ENCODE data around the gene MGAT4C. TPM values are rescaled to one million over a fixed set of nuclear protein-coding genes. Genes with fewer than 3 reads are reported as not detected.

Gene MGAT4C
- total RNA-seq, 2 donors from 2014 or later: not detected

DNA sequence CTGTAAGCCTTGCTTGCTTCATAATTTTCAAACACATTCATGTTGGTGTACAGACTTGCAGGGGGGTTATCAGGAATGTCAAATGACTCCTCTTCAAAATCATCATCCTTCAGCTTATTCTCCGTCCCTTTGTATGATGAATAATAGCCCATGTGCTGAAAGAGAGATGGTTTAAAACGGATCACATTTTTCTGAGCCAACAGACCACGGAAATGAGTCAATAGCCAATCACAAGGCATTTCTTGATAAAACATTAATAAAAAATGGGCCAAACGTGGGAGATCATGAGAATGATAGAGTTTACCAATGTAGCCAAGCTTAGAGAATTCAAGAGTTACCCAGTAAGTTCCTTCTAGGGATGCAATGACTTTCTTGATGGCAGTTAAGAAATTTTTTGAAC is 276.6 kb downstream of the MGAT4C start:
- no peaks in the 10 kb centered on the region for H3K4me1 Mint-ChIP-seq
- H3K27me3 Mint-ChIP-seq: no peaks in the 10 kb centered on the region

DNA sequence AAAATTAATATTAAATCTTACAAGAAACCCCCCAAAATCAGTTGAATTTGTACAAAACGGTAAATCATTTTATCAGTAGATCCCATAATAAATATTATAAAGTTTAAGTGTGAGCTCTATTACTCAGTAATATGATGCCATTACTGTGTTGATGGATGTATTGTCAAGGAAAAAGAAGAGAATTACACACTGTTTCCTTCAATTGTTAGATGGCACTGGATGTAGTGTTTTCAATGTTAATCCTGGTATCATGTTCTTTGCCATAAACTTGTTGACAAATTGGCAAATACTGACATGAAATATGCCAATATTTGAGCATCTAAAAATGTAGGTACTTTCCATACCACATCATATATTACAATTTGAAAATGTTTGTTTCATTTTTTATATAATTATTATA is 280.5 kb downstream of the MGAT4C start:
- Mint-ChIP-seq H3K36me3 (ENCODE audit: low read depth) (no peaks in the 10 kb centered on the region), H3K4me1 (no peaks in the 10 kb centered on the region), H3K4me3 (no peak overlapping the region), H3K27me3 (no peaks in the 10 kb centered on the region), H3K27ac (no peak overlapping the region)
- H3K9me3 ChIP-seq (ENCODE audit: control insufficient read depth, low read length, poor library complexity, severe bottlenecking): no peaks in the 10 kb centered on the region
- ATAC-seq (no peak), DNase-seq (no peak)

More for the DNA sequence above, 276.6 kb downstream of the MGAT4C start:
- ATAC-seq (no peak), DNase-seq (no peak)
- Mint-ChIP-seq H3K27ac (no peak overlapping the region), H3K4me3 (no peak overlapping the region), H3K36me3 (ENCODE audit: low read depth) (no peaks in the 10 kb centered on the region)
- no peaks in the 10 kb centered on the region for H3K9me3 ChIP-seq (ENCODE audit: control insufficient read depth, low read length, poor library complexity, severe bottlenecking)

DNA sequence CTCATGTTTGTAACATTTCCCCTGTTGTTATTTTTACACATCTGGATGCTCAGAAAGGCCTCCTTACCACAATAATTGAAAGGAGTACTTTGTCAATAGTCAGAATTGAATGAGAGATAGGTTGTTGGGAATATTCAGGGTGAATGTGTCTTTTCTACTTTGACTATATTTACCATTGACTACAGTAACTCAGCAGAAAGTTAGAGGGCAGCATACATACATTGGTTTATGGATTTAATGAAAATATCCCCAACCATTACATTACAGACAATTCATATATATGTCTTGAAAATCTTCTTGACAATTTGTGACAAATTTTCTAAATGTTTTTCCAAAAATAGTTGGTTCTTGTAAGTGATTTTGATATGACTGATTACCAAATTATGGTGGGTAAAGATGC is 284.4 kb downstream of the MGAT4C start:
- Mint-ChIP-seq H3K27ac (no peak overlapping the region), H3K4me1 (no peaks in the 10 kb centered on the region), H3K36me3 (ENCODE audit: low read depth) (no peaks in the 10 kb centered on the region), H3K4me3 (no peak overlapping the region), H3K27me3 (no peaks in the 10 kb centered on the region)
- no peak for DNase-seq
- no peaks in the 10 kb centered on the region for H3K9me3 ChIP-seq (ENCODE audit: control insufficient read depth, low read length, poor library complexity, severe bottlenecking)
- ATAC-seq: no peak

DNA sequence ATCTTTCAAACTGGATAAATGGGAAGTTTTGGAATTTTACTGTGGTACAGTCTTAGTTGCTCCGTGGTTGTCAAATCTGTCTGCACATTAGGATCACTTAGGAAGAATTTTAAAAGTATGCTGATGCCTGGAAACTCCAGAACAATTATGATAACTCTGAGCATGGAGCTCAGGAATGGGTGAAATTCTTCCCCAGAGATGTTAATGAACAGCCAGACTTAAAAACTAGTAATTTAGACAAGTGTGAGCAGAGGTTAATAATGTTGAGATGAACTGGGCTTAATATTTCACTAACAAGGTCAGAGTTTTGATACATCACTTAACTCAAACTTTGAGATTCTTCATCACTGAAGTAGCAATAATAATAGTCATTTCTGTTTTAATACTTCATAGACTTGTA is 287.6 kb downstream of the MGAT4C start:
- ATAC-seq (no peak), DNase-seq (no peak)
- H3K27ac Mint-ChIP-seq: no peak overlapping the region
- no peaks in the 10 kb centered on the region for H3K4me1 Mint-ChIP-seq
- no peak overlapping the region for H3K4me3 Mint-ChIP-seq
- no peaks in the 10 kb centered on the region for H3K27me3 Mint-ChIP-seq
- H3K36me3 Mint-ChIP-seq (ENCODE audit: low read depth): no peaks in the 10 kb centered on the region
- no peaks in the 10 kb centered on the region for H3K9me3 ChIP-seq (ENCODE audit: control insufficient read depth, low read length, poor library complexity, severe bottlenecking)

DNA sequence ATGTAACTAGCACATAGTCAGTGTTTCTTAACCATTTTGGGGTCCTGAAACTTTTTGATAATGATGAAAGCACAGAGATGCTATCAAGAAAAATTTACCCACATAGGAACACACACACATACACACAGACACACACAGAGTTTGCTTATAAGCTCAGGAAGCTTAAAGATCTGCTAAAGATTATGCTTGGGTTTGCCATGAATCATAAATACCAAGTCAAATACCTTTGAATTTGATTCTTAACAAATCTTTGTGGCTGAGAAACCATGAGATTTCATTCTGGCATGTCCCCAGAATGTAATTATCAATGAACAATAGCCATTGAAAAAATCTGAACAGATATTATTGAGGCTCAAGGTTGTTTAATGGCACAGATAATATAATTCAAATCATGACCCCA is 292.9 kb downstream of the MGAT4C start:
- H3K4me3 Mint-ChIP-seq: no peak overlapping the region
- no peaks in the 10 kb centered on the region for H3K9me3 ChIP-seq (ENCODE audit: control insufficient read depth, low read length, poor library complexity, severe bottlenecking)
- ATAC-seq: no peak
- H3K27ac Mint-ChIP-seq: no peak overlapping the region
- DNase-seq: no peak
- H3K4me1 Mint-ChIP-seq: no peaks in the 10 kb centered on the region
- no peaks in the 10 kb centered on the region for H3K27me3 Mint-ChIP-seq
- no peaks in the 10 kb centered on the region for H3K36me3 Mint-ChIP-seq (ENCODE audit: low read depth)

DNA sequence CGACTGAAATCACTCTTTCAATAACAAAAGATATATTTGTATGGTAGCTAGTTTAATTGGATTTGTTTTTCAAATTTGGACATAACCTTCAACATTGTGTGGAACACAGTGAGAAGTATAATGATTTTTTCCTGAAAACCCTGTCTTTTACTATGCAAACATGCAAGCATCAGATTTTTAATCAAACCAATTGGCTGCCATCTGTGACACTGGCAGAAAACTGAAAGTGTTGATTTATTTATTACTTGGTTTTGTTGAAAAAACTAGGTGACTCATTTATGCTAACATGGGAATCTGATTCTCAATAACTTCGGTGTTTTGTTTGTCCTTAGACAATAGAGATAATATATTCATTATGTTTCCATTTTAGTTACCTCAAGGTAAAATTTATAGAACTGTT is 300.1 kb downstream of the MGAT4C start:
- H3K4me3 Mint-ChIP-seq: no peak overlapping the region
- no peaks in the 10 kb centered on the region for H3K4me1 Mint-ChIP-seq
- no peak for ATAC-seq
- H3K9me3 ChIP-seq (ENCODE audit: control insufficient read depth, low read length, poor library complexity, severe bottlenecking): no peaks in the 10 kb centered on the region
- no peak for DNase-seq
- H3K27ac Mint-ChIP-seq: no peak overlapping the region
- H3K36me3 Mint-ChIP-seq (ENCODE audit: low read depth): no peaks in the 10 kb centered on the region
- no peaks in the 10 kb centered on the region for H3K27me3 Mint-ChIP-seq

DNA sequence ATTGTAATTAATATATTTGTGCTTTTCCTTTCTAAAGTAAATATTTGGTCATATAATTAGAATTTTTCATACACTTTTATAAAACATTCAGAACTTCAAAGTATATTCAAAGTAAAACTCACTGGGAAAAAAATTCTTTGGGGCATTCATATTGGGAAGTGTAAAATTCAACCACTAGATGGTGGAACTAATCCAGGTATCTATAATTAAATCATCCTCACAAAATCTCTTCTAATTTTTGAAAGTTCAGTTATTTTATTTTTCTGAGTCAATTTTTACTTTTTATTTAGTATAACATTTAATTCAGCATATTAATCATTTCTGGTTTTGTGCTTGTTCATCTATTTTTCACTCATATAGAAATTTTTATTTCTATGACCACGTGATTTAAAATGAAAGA is 301.1 kb downstream of the MGAT4C start:
- ATAC-seq: no peak
- Mint-ChIP-seq H3K4me1 (no peaks in the 10 kb centered on the region), H3K36me3 (ENCODE audit: low read depth) (no peaks in the 10 kb centered on the region), H3K4me3 (no peak overlapping the region), H3K27me3 (no peaks in the 10 kb centered on the region), H3K27ac (no peak overlapping the region)
- no peaks in the 10 kb centered on the region for H3K9me3 ChIP-seq (ENCODE audit: control insufficient read depth, low read length, poor library complexity, severe bottlenecking)
- no peak for DNase-seq

DNA sequence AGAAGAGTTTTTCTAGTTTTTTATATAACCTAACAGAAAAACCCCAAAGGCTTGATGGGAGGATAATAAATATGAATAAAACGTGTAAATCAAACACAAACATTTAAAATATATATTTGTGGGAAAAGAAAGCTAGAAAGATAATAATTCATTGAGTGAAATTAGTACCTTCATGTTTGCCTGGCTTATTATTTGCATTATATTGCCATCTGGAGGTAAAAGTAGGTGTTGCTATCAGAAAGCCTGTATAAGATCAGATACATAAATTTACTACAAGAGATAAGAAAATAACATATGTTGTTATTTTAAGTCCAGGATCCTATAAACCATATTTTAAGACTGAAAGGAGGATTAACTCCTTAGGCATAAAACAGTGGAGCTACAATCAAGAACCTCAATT is 304.4 kb downstream of the MGAT4C start:
- H3K27me3 Mint-ChIP-seq: no peaks in the 10 kb centered on the region
- no peaks in the 10 kb centered on the region for H3K9me3 ChIP-seq (ENCODE audit: control insufficient read depth, low read length, poor library complexity, severe bottlenecking)
- H3K36me3 Mint-ChIP-seq (ENCODE audit: low read depth): no peaks in the 10 kb centered on the region
- ATAC-seq (no peak), DNase-seq (no peak)
- no peaks in the 10 kb centered on the region for H3K4me1 Mint-ChIP-seq
- H3K27ac Mint-ChIP-seq: no peak overlapping the region
- no peak overlapping the region for H3K4me3 Mint-ChIP-seq

DNA sequence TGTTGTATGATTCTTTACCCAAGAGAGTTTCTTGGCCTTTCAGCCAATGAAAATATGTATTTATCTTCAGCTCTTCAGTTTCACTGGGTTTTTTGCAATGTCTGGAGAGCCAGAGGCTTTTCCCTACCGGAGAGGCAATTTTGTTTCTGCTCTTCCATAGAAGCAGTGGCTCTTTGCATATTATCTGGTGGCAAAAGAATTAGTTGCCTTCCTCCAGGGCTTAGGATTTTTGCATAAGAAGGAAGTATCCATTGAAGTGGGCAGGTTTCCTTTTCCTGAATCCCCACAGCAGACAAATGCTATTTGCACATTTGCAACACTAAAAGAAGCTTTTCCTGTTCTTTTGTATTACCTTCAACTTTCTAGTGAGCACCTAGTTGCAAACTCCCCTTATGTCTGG is 306.9 kb downstream of the MGAT4C start:
- H3K4me3 Mint-ChIP-seq: no peak overlapping the region
- H3K36me3 Mint-ChIP-seq (ENCODE audit: low read depth): no peaks in the 10 kb centered on the region
- no peak for ATAC-seq
- H3K27me3 Mint-ChIP-seq: no peaks in the 10 kb centered on the region
- no peak for DNase-seq
- H3K4me1 Mint-ChIP-seq: no peaks in the 10 kb centered on the region
- H3K9me3 ChIP-seq (ENCODE audit: control insufficient read depth, low read length, poor library complexity, severe bottlenecking): no peaks in the 10 kb centered on the region
- no peak overlapping the region for H3K27ac Mint-ChIP-seq

DNA sequence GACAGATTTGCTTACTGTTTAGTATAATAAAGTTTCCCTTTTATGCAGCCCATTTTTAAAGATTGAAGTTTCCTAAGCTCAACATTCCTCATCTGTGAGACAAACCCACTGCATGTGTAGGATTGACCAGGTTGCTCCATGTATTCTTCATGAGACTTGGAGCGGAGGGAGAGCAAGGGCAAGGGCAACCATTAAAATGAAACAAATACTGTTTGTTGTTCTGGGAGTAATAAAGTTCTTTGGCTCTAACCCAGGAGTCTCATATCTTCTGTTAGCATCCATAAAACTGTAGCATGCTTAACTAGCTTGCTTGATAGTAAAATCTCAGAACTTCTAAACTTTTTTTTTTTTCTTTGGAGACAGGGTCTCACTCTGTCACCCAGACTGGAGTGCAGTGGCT is 307.9 kb downstream of the MGAT4C start:
- Mint-ChIP-seq H3K4me1 (no peaks in the 10 kb centered on the region), H3K27me3 (no peaks in the 10 kb centered on the region), H3K4me3 (no peak overlapping the region), H3K27ac (no peak overlapping the region), H3K36me3 (ENCODE audit: low read depth) (no peaks in the 10 kb centered on the region)
- ATAC-seq: no peak
- H3K9me3 ChIP-seq (ENCODE audit: control insufficient read depth, low read length, poor library complexity, severe bottlenecking): no peaks in the 10 kb centered on the region
- no peak for DNase-seq

DNA sequence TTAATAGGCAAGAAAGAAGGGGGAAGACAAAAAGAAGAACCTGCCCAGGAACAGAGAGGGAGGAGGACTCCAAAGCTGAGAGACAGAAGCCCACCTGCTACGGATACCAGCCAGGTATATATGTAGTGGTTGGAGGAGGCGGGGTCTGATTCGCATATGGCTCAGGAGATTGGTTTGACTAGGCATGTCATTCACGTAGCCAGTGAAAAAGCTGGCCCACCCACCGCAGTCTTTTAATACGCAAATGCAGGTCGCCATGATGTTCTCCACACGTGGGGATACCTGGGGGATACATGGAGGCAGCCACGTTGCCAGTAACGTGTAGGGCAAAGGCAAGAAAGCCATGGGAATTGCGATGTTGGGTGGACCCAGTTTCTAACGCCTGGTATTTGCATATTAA is 308.9 kb downstream of the MGAT4C start:
- Mint-ChIP-seq H3K36me3 (ENCODE audit: low read depth) (no peaks in the 10 kb centered on the region), H3K4me1 (no peaks in the 10 kb centered on the region)
- no peak for ATAC-seq

DNA sequence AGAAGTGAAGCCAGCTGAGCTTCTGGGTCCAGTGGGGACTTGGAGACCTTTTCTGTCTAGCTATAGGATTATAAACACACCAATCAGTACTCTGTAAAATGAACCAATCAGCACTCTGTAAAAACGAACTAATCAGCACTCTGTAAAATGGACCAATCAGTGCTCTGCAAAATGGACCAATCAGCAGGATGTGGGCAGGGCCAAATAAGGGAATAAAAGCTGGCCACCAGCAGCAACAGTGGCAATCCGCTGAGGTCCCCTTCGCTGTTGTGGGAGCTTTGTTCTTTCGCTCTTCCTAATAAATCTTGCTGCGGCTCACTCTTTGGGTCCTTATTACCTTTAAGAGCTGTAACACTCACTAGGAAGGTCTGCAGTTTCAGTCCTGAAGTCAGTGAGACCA is 309.8 kb downstream of the MGAT4C start:
- Mint-ChIP-seq H3K4me1 (no peaks in the 10 kb centered on the region), H3K27ac (no peak overlapping the region), H3K27me3 (no peaks in the 10 kb centered on the region), H3K4me3 (no peak overlapping the region), H3K36me3 (ENCODE audit: low read depth) (no peaks in the 10 kb centered on the region)
- H3K9me3 ChIP-seq (ENCODE audit: control insufficient read depth, low read length, poor library complexity, severe bottlenecking): no peaks in the 10 kb centered on the region
- DNase-seq (no peak), ATAC-seq (no peak)

More for the DNA sequence above, 308.9 kb downstream of the MGAT4C start:
- H3K4me3 Mint-ChIP-seq: no peak overlapping the region
- H3K27ac Mint-ChIP-seq: no peak overlapping the region
- no peaks in the 10 kb centered on the region for H3K9me3 ChIP-seq (ENCODE audit: control insufficient read depth, low read length, poor library complexity, severe bottlenecking)
- H3K27me3 Mint-ChIP-seq: no peaks in the 10 kb centered on the region
- no peak for DNase-seq

DNA sequence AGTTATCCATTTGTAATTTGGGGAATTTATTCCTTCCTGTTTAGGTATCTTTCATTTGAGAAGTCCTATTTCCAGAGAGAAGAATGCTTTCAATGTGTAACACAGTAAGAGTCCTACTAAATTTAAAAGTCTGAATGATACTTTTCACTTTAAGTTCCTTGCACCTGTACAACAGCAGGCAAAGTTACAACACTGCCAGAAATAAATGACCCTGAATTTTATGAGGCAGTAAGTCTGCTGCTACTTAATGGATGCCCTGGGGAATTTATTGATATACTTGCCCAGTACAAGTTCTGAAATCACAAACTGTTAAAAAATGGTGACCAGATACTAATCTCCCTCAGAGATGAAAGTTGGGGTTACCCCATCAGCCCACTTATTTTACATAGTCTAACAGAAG is 329.0 kb downstream of the MGAT4C start:
- Mint-ChIP-seq H3K27me3 (peaks cover 4% of the 10 kb centered on the region), H3K4me3 (no peak overlapping the region), H3K27ac (no peak overlapping the region), H3K4me1 (no peaks in the 10 kb centered on the region), H3K36me3 (ENCODE audit: low read depth) (no peaks in the 10 kb centered on the region)
- H3K9me3 ChIP-seq (ENCODE audit: control insufficient read depth, low read length, poor library complexity, severe bottlenecking): no peaks in the 10 kb centered on the region
- ATAC-seq (no peak), DNase-seq (no peak)

DNA sequence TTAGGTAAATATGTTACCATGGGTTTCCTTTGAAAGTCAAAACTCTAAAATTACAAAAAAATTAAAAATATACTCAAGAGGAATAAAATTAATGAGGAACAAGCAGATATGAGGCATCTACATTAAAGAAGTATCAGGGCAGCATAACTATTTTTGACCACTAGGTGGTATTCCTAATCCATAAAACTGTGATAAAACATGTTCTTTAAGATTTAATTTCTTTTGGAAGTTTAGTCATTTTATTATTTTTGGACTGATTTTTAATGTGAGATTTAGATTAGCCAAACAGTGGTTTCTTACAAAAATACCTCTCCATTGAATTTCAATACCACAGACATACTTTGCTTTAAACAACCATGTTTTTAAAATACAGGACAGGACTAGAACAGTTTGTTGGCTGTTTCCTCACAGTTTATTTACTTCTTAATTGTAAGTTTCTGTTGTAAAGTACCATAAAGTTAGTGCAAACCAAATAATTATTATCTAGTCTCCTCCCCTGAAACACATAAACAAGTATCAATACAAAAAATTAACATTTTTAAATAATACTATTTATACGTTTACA is 332.3 kb downstream of the MGAT4C start:
- no peak for DNase-seq
- Mint-ChIP-seq H3K27me3 (peaks cover 4% of the 10 kb centered on the region), H3K4me1 (no peaks in the 10 kb centered on the region), H3K4me3 (no peak overlapping the region), H3K36me3 (ENCODE audit: low read depth) (no peaks in the 10 kb centered on the region), H3K27ac (no peak overlapping the region)
- no peaks in the 10 kb centered on the region for H3K9me3 ChIP-seq (ENCODE audit: control insufficient read depth, low read length, poor library complexity, severe bottlenecking)
- no peak for ATAC-seq
